Activated effector memory CD4-positive, alpha-beta T cell treated with anti-CD3 and anti-CD28 coated beads, Interleukin-2, amount 50 U/mL, for 16 hours (primary cell): ENCODE measurements around the gene GDPD4.

Experiments
- DNase-seq: peaks from one replicate; pipeline ENCODE4 v3.0.0-alpha.2; 2020

GDPD4 gene

GRCh38 chr11:77171885-77172665 lies 129.4 kb downstream of the GDPD4 start:
- DNase-seq = no peak

- DNase-seq = no peak
Observed at GRCh38 chr11:77171254-77171653, 130.2 kb downstream of the GDPD4 start.

DNA sequence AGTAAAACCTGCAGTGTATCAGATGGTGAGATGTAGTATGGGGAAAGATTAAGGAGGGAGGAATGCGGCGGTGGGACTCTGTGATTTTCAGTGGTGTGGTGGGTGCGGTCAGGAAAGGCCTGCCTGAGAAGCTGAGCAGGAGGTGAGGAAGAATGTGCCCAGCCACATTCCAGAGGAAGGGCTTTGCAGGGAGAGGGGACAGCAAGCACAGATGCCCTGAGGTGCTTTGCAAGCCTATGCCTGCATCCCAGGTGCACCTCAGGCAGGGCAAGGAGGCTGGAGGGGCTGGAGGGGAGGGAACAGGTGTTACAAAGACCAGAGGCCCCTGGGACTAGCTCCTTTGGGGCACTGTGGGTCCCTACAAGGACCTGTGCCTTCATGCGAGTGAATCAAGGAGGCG lies 131.4 kb downstream of the GDPD4 start:
- DNase-seq = no peak

DNA sequence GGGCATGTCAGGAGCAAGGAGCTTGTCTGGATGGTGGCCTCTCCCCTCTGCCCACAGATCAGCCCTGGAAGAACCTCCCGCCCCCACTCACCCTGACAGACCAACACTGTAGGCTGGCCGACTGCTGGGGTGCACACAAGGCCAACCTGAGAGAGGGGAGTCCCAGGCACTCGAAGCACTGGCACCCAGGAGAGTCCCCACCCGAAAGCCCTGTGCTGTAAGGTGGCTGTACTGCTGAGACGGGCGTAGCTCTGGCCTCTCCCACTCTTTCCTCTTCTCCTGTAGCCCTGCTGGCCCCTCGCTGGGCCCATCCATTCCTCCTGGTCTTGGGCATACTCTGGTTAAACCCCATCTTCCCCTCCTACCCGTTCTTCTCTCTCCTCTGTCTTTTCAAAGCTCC lies 133.7 kb downstream of the GDPD4 start:
- no peak for DNase-seq

DNA sequence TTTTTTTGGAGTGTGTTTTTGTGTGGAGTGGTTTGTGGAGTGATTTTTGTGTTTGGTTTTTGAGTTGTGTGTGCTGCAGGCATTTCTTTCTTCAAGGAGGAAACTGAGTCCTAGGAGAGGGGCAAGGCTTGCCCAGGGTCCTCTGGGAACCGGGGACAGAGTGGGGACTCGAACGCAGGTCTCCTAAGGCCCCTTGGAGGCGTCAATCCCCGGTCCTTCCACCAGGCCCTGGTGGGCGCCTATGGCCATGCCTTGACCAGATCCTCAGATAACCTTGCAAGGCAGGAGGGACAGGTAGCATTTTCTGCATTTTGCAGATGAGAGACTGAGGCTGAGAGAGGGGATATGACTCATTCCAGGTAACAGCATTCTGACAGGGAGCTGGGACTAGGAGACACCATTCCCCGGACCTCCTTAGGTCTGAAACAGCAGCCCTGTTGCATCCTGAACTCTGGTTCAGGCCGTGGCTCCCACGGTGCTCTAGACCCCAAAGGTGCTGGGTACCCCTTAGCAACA lies 134.3 kb downstream of the GDPD4 start:
- no peak for DNase-seq
